Skin epidermis (tissue), 12 donors: ENCODE data around the gene TSEN54.

ENCODE experiments used
- H3K27ac ChIP-seq, 21 experiments: fragments of 200-600 bp; sonication (generic) in 11 of 21; one replicate each; pipeline ENCODE4 v1.5.0; 2020; ENCODE audit warnings: mild to moderate bottlenecking in 3 of 21, inconsistent platforms in 2 of 21, moderate library complexity in 2 of 21
- H3K4me3 ChIP-seq, 7 experiments: fragments of 200-600 bp; sonication (generic) in 2 of 7; one replicate each; pipeline ENCODE4 v1.5.0; 2020; ENCODE audit warnings: inconsistent platforms in 2 of 7, mild to moderate bottlenecking in 2 of 7, moderate library complexity in 1 of 7

The TSEN54 gene

DNA sequence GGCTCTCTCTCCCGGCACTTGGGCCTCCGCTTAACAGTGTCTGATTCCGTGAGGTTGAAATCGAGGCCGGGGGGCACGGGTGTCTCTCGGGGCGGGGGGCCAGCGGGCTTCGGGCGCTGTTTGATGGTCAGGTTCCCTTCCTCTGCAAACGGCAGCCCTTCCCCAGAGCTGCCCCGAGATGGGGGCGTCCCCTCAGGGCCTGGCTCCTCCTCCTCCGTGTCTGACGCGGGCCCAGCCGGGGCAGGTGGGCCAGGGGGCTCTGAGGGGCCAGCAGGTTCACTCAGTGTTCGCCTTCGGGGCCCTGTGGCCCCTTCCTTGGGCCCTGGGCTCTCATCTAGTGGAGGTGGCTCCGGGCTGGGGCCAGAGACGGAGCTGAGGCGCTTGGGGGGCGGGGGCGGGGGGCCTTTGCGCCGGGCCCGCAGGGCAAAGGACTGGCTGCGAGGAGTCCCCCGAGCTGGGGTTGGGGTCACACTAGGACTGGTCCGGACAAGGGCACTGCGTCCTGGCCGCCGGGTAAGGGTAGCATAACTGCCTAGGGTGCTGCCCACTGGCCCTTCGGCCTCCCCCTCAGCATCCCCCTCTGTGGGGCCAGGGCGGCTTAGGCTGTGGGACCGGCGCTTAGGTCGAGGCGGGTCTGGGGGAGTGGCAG is 14.1 kb upstream of the TSEN54 start:
- H3K27ac ChIP-seq, result peak overlapping the region in 2 of 21 experiments; percentile 4 to 57
- no peak overlapping the region for H3K4me3 ChIP-seq

DNA sequence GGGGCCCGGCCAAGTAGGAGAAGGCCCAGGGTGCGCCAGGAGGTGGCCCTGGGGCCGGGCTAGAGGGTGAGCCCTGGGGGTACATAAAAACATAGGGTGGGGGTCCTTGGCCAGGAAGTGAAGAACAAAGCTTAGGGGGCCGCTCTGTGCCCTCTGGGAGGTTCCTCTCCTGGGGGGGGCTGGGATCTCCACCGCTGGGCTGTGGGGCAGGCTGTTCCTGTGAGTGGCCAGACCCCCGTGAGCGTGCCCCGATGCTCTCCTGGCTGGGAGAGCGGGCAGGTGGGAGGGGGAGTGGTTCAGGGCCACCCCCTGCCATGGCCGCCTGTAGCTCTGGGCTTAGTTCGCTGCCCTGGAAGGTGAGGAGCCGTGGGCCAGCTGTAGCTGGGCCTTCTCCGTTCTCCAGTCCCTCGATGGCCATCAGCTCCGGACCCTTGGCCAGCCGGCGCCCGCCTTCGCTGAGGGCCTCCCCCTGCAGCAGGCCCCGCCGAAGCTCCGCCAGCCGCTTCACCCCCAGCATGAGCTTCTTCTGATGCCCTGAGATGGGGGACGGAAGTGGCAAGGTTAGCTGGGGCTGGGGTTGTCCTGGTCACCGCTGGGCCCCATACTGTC is 13.5 kb upstream of the TSEN54 start:
- Histone ChIP-seq H3K27ac (no peak overlapping the region), H3K4me3 (no peak overlapping the region)

DNA sequence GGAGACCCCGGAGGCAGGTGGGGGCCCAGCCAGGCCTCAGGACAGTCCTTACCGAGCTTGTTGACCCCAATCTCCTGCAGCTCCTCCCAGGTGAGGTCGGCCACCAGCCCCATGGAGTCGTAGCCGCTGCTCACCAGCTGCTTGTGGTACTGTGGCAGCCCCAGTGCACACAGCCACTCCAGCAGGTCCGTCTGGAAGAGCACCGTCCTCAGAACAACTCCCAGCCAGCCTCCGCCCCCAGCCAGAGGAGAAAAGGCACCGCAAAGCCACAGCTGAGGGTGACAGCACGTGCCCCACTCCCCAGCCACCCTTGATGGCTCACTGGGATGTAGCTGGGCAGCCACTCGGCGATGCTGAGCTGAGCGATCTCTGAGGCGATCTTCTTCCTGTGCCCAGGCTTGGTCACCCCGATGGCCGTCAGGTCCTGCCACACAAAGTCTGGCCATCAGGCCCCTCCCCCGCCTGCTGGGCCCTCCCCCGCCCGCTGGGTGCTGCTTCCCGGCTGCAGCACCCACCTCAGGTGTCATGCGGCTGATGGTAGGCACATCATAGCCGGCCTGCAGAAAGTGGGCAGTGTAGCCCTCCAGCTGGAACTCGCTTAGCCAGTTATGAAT is 12.9 kb upstream of the TSEN54 start:
- H3K27ac ChIP-seq, result no peak overlapping the region

DNA sequence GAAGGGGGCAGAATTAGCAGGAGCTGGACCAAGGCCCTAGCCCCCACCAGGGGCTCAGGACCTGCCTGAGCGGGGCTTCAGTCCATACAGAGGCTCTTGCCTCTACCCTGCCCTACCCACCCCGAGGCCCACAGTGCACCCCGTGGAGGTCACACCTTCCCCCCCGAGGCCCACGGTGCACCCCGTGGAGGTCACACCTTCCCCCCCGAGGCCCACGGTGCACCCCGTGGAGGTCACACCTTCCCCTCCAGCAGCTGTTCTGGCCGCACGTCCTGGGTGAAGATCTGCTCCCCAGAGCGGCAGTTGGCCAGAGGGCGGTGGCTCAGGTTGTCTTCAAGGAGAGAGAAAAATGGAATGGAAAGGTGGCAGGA is 12.4 kb upstream of the TSEN54 start:
- Histone ChIP-seq H3K4me3 (no peak overlapping the region), H3K27ac (peak overlapping the region in 1 of 21 experiments; percentile 2)

More for the DNA sequence above, 12.9 kb upstream of the TSEN54 start:
- no peak overlapping the region for H3K4me3 ChIP-seq

DNA sequence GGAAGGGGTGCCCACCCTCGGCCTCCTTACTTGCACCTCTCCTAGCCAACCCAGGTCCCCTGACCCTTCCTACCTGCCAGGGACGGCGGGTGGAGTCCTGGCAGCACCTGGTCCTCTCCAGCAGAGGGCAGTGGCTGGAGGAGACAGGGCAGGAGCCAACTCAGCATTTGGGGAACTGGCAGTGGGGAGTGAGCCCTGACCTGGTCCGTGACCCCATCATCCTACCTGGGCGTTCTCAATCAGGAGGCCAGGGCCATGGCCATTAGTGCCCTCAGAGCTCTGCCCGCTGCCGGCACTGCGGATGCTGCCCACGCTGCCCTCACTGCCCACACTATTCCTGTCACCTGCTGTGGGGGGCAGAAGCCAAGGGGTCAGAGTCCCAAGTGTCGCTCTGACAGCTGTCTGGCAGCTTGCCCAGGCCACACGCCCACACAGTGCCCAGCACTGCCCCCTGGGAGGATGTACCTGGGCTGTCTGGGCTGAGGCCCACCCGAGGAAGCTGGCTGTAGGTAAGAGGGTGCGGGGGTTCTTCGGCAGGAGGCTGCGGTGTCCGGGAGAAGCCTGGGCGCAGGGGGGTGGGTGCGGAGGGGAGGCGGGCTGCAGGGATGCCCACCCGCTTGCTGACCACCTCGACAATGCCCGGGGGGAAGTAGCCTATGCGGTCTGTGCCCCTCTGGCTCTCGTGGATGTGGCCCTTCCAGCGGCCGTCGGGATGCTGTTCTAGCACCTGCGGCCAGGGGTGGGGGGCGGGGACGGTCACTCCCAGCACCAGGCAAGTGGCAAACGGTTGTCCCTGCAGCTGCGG is 11.8 kb upstream of the TSEN54 start:
- Histone ChIP-seq H3K27ac (peak overlapping the region in 1 of 21 experiments; percentile 2), H3K4me3 (no peak overlapping the region)

DNA sequence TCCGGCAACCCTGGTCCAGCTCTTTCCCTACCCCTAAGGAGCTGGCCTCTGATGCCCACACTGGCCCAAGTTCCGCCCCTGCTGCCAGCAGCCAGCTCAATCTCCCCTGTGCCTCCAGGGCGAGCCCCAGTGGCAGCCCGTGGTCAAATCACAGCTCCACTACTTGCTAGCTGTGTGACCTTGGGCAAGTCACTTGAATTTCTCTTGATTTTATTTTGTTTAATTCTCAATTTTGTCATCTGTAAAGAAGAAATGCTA is 11.2 kb upstream of the TSEN54 start:
- Histone ChIP-seq H3K27ac (no peak overlapping the region), H3K4me3 (no peak overlapping the region)

DNA sequence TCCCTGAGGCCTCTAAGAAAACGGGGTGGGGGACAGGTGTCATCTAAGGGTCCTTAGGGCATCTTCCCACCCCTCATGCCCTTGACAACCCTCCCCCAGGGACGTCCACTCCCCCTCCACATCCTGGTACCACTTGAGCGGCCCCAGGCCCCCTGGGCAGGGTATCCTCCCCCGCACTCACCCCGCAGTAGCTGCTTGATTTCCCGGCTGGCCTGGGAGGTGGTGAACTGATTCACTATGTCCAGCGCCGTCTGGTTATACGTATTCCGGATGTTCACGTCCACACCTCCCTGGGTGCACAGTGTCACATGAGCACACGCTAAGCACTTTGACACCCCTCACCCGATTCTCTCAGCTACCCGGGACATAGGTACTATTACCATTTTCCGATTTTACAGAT is 10.7 kb upstream of the TSEN54 start:
- H3K27ac ChIP-seq, result no peak overlapping the region
- no peak overlapping the region for H3K4me3 ChIP-seq

DNA sequence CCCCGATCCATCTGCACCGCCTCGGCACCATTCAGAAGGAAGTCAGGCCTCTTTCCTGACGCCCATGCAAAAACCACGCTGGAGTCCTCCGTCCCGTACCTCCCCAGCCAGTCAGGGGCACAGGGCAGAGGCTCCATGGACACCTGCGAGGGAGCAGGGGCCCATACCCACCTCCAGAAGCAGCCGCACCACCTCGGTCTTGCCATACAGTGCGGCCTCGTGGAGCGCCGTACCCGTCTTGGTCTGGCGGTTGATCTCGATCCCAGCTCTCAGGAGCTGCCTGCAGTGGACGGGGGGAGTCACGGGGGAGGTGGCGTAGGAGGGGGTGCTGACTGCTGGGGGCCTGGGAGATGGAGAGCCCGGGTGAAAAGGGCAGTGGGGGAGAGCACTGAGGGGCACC is 10.2 kb upstream of the TSEN54 start:
- no peak overlapping the region for H3K4me3 ChIP-seq
- H3K27ac ChIP-seq, result no peak overlapping the region

DNA sequence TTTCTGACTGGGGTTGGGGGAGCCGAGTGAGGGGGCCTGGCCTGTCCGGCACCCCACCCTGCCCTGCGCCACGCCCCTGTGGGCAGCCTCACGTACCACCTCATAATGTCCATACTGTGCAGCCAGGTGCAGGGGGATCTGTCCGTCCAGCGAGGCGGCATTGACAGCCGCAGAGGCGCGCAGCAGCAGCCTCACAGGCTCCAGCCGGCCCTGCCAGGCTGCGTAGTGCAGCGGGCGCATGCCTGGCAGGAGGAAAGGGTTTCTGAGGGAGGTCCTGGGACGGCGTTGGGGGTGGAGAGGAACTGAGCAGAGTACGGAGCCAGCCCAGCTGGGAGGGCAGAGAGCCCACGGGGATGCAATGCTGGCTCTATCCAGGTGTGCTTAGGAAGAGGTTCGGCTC is 9.4 kb upstream of the TSEN54 start:
- no peak overlapping the region for H3K27ac ChIP-seq

DNA sequence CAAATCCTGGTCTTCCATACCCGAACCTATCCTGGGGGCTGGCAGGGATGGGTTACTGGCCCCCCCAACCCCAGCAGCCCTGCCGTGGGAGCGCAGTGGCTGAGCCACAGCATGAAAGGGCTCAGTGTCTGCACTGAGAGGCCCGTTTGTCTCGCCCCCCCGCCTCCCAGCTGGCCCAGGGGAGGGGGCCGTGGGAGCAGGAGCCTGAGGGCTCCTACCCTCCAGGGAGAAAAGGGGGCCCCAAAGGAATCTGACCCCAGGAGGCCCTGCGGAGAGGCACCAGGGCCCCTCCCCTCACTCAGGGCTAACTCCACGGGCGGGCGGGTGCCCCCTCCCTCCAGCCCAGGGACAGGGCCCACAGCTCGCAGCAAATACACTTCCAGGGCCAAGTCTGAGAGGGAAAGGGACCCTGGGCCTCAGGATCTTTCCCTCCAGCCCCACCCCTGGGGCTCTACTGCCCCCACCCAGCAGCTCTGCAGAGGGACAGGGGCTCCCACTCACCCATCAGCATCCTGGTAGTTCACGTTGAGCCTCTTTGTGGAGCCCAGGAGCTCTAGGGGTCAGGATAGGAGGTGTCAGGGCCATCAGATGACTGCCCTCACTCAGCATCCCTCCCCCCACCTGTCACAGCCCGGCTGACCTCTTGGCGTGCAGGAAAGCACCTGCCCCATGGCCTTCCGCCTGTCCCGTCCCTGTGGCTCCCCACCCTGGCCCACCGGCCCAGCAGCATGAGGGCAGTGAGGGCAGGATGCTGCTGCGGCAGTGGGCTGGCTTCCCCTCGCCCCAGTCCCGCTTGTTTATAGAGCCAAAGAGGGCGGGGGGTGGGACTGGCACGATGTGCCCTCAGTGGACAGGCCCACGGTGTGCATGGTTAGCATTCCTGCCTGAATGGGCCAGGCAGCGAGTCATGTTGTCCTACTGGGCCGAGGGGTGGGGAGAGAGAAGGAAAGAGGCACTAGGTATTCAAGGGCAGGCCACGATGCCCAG is 8.3 kb upstream of the TSEN54 start:
- no peak overlapping the region for H3K4me3 ChIP-seq
- peak overlapping the region in 7 of 21 experiments; percentile 6 to 75 (median 42) for H3K27ac ChIP-seq

More for the DNA sequence above, 9.4 kb upstream of the TSEN54 start:
- no peak overlapping the region for H3K4me3 ChIP-seq

DNA sequence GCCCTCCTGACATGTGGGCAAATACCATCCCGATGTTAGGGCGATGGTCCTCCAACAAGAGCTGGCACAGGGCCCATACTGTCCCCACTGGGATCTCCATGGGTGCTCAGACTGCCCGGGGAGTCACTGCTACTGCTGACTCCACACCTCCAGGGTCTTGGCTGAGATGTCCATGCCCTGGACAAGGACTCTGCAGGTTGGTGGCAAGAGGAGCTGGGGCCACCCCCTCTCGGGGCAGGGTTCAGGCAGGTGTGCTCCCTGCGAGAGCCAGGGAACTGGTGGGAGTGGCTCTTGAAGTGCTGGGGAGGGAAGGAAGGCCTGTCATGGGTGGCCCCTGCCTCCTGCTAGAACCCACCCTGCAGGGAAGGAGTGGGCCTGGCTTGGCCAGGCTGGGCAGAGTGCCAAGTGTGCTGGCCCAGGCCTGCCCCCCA is 7.4 kb upstream of the TSEN54 start:
- no peak overlapping the region for H3K4me3 ChIP-seq
- H3K27ac ChIP-seq, result peak overlapping the region in 14 of 21 experiments; percentile 5 to 75 (median 54)

DNA sequence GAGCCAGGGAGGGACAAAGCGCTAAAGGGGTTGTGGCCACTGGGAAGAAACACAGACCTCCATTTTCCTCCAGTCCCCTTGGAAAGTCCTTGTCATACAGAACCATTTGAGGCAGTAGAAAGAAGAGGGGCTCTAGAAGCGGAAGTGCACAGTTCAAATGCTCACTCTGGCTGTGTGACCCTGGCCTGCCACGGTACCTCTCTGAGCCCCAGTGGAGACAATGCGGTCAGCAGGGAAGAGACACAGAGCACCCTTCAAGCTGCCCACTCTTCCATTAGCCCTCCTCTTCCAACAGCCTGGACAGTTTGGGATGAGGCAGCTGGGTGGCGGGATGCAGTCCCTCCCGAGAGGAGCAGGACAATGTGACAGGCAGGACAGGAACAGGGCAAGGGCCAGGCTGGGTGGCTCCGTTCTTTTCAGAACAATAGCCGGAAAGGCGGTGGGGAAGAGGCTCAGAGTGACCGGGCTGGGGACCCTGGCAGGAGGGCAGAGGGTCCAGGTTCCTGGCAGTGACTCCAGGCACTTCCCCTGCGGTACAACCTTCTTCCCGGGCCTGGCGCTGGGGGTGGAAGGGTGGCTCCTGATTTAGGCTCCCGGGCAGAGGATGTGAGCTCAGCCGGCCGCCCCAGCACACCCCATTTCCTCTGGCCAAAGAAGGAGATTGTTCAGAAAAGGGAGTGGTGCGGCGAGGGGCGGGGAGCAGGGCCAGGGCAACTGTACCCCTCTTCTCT is 6.6 kb upstream of the TSEN54 start:
- Histone ChIP-seq H3K4me3 (no peak overlapping the region), H3K27ac (peak overlapping the region in 14 of 21 experiments; percentile 5 to 75 (median 58))

DNA sequence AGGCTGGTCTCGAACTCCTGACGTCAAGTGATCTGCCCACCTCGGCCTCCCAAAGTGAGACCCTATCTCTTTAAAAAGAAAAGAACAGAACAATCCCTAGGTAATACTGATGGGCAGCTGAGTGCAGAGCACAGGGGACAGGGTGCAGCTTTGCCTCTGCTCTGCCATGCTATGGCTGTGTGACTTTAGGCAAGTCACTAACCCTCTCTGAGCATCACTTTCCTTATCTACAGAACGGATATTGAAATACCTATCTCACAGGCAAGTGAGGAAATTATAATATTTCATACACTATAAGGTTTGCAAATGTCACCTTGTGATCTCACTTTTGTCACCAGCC is 5.1 kb upstream of the TSEN54 start:
- Histone ChIP-seq H3K4me3 (no peak overlapping the region), H3K27ac (peak overlapping the region in 11 of 21 experiments; percentile 8 to 75 (median 36))

DNA sequence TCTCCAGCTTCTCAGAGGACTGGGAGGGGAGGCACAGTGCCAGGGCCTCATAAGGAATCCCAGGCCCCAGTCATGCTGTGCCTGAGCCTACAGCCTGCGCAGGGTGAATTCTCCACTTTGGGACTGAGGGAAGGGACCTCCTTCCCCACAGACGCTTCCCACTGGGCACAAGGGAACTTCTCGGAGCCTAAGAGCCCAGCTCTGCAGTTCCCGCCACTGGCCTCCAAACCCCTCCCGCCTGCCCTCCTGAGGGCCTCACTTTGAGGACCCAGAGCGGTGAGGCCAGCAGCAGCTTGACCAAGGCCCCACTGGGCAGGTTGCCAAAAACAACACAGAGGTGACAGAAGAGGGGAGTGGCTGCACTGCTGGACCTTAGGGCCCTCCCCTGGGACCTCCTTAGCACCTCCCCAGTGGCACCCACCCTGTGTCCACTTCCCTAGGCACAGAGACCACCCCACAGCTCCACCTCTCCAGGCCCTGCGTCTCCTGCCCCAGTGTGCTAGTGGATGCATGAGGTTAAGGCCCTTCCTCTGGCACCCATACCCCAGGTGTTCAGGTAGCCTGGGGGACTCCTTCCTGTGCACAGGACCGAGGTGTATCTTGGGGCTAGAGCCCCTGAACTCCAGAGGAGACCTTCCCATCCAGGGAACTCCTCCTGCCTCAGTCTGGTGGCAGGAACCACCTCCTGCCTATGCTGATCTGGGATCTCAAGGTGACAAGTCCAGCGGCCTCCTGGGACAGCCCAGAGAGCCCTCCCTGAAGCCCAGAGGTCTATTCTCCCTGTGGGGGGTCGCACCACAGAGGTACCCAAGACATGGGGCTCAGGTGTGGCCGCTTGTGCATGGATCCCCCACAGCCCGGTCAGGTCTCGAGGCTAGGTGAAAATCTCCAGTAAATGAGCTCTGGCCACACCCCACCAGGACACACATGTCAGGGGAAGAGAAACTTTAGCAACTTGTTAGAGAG is 4.4 kb upstream of the TSEN54 start:
- Histone ChIP-seq H3K27ac (peak overlapping the region in 10 of 21 experiments; percentile 14 to 75 (median 40)), H3K4me3 (peak overlapping the region in 1 of 7 experiments; percentile 96)

DNA sequence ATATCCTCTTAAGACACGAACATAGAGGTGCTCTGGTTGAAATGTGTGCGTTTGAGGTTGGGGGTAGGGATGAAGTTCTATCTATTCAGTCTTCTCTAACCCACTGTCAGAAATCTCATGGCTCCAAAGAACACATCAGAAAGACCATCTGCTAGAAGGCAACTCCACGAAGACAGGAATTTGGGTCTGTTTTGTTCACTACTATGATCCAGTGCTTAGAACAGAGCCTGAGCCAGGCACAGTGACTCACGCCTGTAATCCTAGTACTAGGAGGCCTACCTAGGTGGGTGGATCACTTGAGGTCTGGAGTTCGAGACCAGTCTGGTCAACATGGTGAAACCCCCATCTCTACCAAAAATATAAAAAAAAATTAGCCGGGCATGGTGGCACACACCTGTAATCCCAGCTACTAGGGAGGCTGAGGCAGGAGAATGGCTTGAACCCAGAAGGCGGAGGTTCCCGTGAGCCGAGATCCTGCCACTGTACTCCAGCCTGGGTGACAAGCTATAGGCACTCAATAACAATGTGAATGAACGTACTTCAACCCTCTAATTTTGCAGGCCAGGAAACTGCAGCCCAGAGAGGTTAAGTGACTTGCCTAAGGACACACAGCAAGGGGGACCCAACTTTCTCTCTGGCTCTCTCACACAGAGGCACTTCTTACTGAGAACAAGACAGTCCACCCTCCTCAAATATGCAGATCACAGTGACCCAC is 3.2 kb upstream of the TSEN54 start:
- H3K4me3 ChIP-seq, result peak overlapping the region in 3 of 7 experiments; percentile 73 to 96 (median 94)
- peak overlapping the region in 9 of 21 experiments; percentile 9 to 93 (median 85) for H3K27ac ChIP-seq

DNA sequence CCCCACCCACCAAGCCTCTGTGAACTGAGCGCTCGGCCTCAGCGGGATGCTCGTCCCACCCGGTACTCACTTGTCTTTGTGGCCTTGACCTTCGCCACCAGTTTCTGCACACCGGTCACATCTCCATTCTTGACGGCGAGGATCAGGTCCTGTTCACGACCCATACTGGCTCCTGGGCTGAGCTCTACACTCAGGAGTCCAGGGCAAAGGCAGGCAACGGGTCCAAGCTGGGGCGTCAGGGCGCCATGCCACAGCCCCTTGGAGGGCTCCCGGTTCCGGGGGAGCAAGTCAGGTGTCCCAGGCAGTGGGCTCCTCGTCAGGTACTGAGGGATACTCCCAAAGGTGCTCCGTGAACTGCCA is 2.7 kb upstream of the TSEN54 start:
- Histone ChIP-seq H3K27ac (peak overlapping the region in 11 of 21 experiments; percentile 13 to 93 (median 87)), H3K4me3 (peak overlapping the region in 5 of 7 experiments; percentile 73 to 96 (median 94))
